Endodermal cell (in vitro differentiated cells): ENCODE results near the gene WDFY3. TPM values are rescaled to one million over a fixed set of nuclear protein-coding genes. Genes with fewer than 3 reads are reported as not detected.
A peak's percentile ranks its signal among the peaks of the same experiment; 100 is the strongest.

Experiments
- DNase-seq: peaks from one replicate; pipeline ENCODE4 v3.0.0-alpha.2; 2017
- H3K27ac ChIP-seq: 2 replicates; pipeline ENCODE4 v1.5.1; 2013; ENCODE audit warnings: mild to moderate bottlenecking, low read depth, low read length, moderate library complexity
- H3K27me3 ChIP-seq: 2 replicates; pipeline ENCODE4 v1.6.1; 2013; ENCODE audit warnings: mild to moderate bottlenecking, low read length, moderate library complexity; ENCODE audit not compliant: insufficient read depth, control insufficient read depth, poor library complexity, severe bottlenecking
- H3K36me3 ChIP-seq: 2 replicates; pipeline ENCODE4 v1.7.0; 2013; ENCODE audit warnings: mild to moderate bottlenecking, low read length, moderate library complexity; ENCODE audit not compliant: control insufficient read depth, insufficient read depth
- H3K4me1 ChIP-seq: one replicate; pipeline ENCODE4 v1.7.0; 2013; ENCODE audit warnings: low read length; ENCODE audit not compliant: control insufficient read depth, insufficient read depth
- H3K4me3 ChIP-seq: 2 replicates; pipeline ENCODE4 v1.5.1; 2013; ENCODE audit warnings: mild to moderate bottlenecking, low read length, moderate library complexity
- H3K9ac ChIP-seq: 2 replicates; pipeline ENCODE4 v1.6.1; 2013; ENCODE audit warnings: mild to moderate bottlenecking, low read length, moderate library complexity; ENCODE audit not compliant: poor library complexity, severe bottlenecking; ENCODE audit errors: extremely low read depth
- H3K9me3 ChIP-seq: 2 replicates; pipeline ENCODE4 v1.6.1; 2013; ENCODE audit warnings: mild to moderate bottlenecking, low read length, moderate library complexity; ENCODE audit not compliant: control insufficient read depth
- H3K27ac Mint-ChIP-seq: 2 replicates; pipeline ENCODE4 v1.8.0; 2020; ENCODE audit warnings: mixed read lengths
- H3K27me3 Mint-ChIP-seq: 2 replicates; pipeline ENCODE4 v1.8.0; 2021; ENCODE audit warnings: mild to moderate bottlenecking, mixed read lengths; ENCODE audit not compliant: insufficient read depth
- H3K36me3 Mint-ChIP-seq: 2 replicates; pipeline ENCODE4 v1.8.0; 2020; ENCODE audit warnings: low read depth, mixed read lengths
- H3K4me1 Mint-ChIP-seq: 2 replicates; pipeline ENCODE4 v1.8.0; 2020; ENCODE audit warnings: mixed read lengths
- H3K4me3 Mint-ChIP-seq: 2 replicates; pipeline ENCODE4 v1.8.0; 2020; ENCODE audit warnings: mild to moderate bottlenecking, moderate library complexity, mixed read lengths
- H3K9me3 Mint-ChIP-seq: 2 replicates; pipeline ENCODE4 v1.8.0; 2020; ENCODE audit warnings: mild to moderate bottlenecking, mixed read lengths
- CTCF ChIP-seq: fragments of 200-600 bp; sonication (generic); conservative IDR thresholded peaks from 2 replicates; pipeline ENCODE4 v1.5.0; 2021; ENCODE audit warnings: antibody characterized with exemption, mild to moderate bottlenecking
- WGBS, 2 experiments: methylation state at CpG; one replicate each; pipeline versions ENCODE4 v1.1.5 to v1.1.7; 2013; ENCODE audit warnings: missing lambda C conversion rate in 2 of 2, mixed read lengths in 1 of 2; ENCODE audit not compliant: insufficient coverage in 1 of 2, insufficient read length in 1 of 2; 5-methylcytosine and 5-hydroxymethylcytosine counted together
- total RNA-seq, 2 donors: library from RNA; stranded (reverse); fragmentation: NEBNext Ultra II Directional in 1 of 2; extraction: Animal tissue kit (Norgen Biotek cat#: 25700) in 1 of 2; gene quantifications; 2 replicates in 1 of 2; 3 replicates in 1 of 2; pipeline ENCODE4 v1.2.1, GENCODE V29; 2021

WDFY3 gene
- total RNA-seq, 2 donors from 2014 or later = 91.1 to 103 TPM

DNA sequence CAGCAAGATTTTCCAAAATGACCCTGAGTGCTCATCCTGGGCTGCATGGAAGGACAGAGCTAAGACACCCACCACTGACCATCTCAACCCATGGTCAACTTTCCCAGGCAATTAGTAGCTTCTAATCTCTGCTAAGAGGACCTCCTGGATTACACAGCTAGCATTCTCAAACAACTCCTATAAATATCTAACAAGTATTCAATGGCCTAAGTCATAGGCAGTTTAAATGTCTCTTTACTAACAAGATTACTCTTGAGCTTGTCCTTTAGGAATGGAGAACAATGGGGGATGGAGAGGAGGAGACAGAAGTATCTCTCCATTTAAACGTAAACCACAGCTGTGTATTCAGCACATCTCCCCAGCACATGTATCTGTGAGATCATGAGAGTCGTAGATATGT lies 118.1 kb downstream of the WDFY3 start:
- Histone ChIP-seq H3K9ac (no peak overlapping the region), H3K27ac (no peak overlapping the region), H3K4me3 (peak overlapping the region; percentile 41), H3K4me1 (peaks cover 30% of the 10 kb centered on the region), H3K27me3 (no peaks in the 10 kb centered on the region), H3K36me3 (peaks cover 45% of the 10 kb centered on the region), H3K9me3 (peaks cover 5% of the 10 kb centered on the region)
- Mint-ChIP-seq H3K4me3 (no peak overlapping the region), H3K27ac (peak overlapping the region; percentile 36), H3K4me1 (peaks cover 39% of the 10 kb centered on the region), H3K27me3 (no peaks in the 10 kb centered on the region), H3K36me3 (peaks cover 33% of the 10 kb centered on the region), H3K9me3 (peaks cover 6% of the 10 kb centered on the region)
- WGBS, 2 experiments = 70% methylated on average over 1 of the region's 2 CpGs; no CpG with 5 or more reads in 1 of the 2 experiments
- DNase-seq = no peak
- no peak for TF ChIP-seq CTCF

DNA sequence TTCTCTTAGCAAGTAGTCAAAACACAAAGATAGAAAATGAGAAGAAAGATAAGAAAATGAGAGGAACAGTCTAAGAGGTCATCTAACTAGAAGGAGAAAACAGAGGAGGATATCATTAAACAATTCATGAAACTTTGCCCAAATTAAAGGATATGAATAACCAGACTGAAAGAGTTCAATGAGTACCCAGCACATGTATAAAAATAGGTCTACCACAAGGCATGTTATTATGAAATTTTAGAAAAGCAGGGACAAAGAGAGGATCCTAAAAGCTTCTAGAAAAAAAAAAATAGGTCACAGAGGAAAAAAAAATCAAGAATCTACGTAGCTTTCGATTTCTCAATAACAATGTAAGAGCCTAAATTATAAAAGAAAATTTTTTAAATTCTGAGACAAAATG lies 118.5 kb downstream of the WDFY3 start:
- Mint-ChIP-seq H3K4me1 (peaks cover 39% of the 10 kb centered on the region), H3K27me3 (no peaks in the 10 kb centered on the region), H3K36me3 (peaks cover 33% of the 10 kb centered on the region), H3K4me3 (no peak overlapping the region), H3K9me3 (peaks cover 6% of the 10 kb centered on the region), H3K27ac (peak overlapping the region; percentile 36)
- WGBS, 2 experiments = 100% methylated on average over 1 of the region's 2 CpGs; no CpG with 5 or more reads in 1 of the 2 experiments
- H3K4me1 ChIP-seq = peaks cover 30% of the 10 kb centered on the region
- peak overlapping the region; percentile 44 for H3K4me3 ChIP-seq
- no peak overlapping the region for H3K27ac ChIP-seq
- H3K9me3 ChIP-seq = peaks cover 5% of the 10 kb centered on the region
- H3K27me3 ChIP-seq = no peaks in the 10 kb centered on the region
- H3K9ac ChIP-seq = no peak overlapping the region
- DNase-seq = no peak
- no peak for TF ChIP-seq CTCF
- H3K36me3 ChIP-seq = peaks cover 47% of the 10 kb centered on the region

- Histone ChIP-seq H3K9me3 (peaks cover 5% of the 10 kb centered on the region), H3K27ac (no peak overlapping the region), H3K27me3 (no peaks in the 10 kb centered on the region), H3K36me3 (peaks cover 43% of the 10 kb centered on the region), H3K9ac (no peak overlapping the region), H3K4me3 (no peak overlapping the region), H3K4me1 (peaks cover 30% of the 10 kb centered on the region)
- Mint-ChIP-seq H3K27ac (peak overlapping the region; percentile 43), H3K4me3 (no peak overlapping the region), H3K9me3 (peaks cover 6% of the 10 kb centered on the region), H3K27me3 (no peaks in the 10 kb centered on the region), H3K36me3 (peaks cover 28% of the 10 kb centered on the region), H3K4me1 (peaks cover 39% of the 10 kb centered on the region)
- no peak for TF ChIP-seq CTCF
- DNase-seq = no peak
- 100% methylated on average over 1 of the region's 1 CpG for WGBS, 2 experiments
Observed at GRCh38 chr4:84846985-84847384, 119.5 kb downstream of the WDFY3 start.
